ENCODE results near the gene HMGXB3.

- TF ChIP-seq EP300 (IDR thresholded peaks at IDR 0.05), result no peak
- TF ChIP-seq POLR2A (IDR thresholded peaks at IDR 0.05; ENCODE audit: low read depth), result no peak
- TF ChIP-seq, protein P1, sequence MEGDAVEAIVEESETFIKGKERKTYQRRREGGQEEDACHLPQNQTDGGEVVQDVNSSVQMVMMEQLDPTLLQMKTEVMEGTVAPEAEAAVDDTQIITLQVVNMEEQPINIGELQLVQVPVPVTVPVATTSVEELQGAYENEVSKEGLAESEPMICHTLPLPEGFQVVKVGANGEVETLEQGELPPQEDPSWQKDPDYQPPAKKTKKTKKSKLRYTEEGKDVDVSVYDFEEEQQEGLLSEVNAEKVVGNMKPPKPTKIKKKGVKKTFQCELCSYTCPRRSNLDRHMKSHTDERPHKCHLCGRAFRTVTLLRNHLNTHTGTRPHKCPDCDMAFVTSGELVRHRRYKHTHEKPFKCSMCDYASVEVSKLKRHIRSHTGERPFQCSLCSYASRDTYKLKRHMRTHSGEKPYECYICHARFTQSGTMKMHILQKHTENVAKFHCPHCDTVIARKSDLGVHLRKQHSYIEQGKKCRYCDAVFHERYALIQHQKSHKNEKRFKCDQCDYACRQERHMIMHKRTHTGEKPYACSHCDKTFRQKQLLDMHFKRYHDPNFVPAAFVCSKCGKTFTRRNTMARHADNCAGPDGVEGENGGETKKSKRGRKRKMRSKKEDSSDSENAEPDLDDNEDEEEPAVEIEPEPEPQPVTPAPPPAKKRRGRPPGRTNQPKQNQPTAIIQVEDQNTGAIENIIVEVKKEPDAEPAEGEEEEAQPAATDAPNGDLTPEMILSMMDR (IDR thresholded peaks at IDR 0.05), result no peak
These were observed 51.9 kb downstream of the HMGXB3 start for GRCh38 chr5:150052226-150052955.
